HPDE6-E6E7 (cell line): ENCODE results near the gene STARD13.
A peak's percentile ranks its signal among the peaks of the same experiment; 100 is the strongest.

ENCODE experiments used
- DNase-seq: peaks from one replicate; pipeline ENCODE4 v3.0.0; 2011; ENCODE audit warnings: missing footprints; ENCODE audit errors: extremely low spot score

Gene STARD13

DNA sequence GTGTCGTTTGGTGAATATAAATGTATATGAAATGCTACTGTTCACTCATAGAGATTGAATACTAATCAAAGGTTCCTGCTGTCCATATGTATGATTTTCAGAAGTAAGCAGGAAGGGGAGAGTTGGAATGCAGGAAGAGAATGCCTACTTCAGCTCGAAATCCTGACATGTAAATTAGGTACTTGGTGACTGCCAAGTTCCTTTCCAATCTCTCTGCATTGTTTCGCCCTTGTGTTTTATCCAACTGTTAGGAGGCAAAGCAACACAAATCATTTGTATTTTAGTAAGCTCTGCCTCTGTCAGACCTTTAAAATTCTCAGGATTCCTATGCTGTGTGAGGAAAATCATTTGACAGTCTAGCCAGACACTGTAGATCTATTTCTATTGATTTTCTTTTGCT, 9.0 kb downstream of the STARD13 start:
- no peak for DNase-seq

DNA sequence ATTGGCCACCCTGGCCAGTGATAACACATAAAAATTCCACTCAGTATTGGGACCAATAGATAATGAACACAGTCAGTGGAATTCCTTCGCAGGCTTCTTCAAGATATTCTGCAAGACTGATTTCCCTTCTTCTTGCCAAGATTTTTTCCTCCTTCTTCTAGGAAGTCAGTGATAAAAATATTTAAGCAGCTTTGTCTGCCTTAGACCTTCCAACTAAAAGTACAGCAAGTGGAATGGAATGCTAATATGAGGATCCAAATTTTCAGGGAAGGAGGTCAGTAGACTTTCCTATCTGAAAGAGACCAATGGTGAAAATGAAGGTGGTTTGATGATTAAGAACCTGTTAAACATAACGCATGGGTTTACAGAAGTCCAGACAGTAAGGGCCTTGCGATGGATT, 9.6 kb downstream of the STARD13 start:
- no peak for DNase-seq

DNA sequence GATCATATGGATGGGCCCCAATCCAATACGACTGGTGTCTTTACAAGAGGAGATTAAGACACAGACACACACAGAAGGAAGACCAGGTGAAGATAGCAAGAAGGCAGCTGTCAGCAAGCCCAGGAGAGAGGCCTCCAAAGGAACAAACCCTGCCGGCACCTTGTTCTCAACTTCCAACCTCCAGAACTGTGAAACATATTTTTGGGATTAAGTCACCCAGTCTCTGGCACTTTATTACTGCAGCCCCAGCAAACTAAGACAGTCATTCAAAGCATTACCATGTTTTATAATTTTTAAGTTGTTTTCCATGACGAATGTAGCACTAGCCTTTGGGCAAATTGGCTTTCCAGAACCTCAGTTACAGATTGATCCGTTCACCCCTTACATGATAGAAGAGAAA, 11.3 kb downstream of the STARD13 start:
- no peak for DNase-seq

DNA sequence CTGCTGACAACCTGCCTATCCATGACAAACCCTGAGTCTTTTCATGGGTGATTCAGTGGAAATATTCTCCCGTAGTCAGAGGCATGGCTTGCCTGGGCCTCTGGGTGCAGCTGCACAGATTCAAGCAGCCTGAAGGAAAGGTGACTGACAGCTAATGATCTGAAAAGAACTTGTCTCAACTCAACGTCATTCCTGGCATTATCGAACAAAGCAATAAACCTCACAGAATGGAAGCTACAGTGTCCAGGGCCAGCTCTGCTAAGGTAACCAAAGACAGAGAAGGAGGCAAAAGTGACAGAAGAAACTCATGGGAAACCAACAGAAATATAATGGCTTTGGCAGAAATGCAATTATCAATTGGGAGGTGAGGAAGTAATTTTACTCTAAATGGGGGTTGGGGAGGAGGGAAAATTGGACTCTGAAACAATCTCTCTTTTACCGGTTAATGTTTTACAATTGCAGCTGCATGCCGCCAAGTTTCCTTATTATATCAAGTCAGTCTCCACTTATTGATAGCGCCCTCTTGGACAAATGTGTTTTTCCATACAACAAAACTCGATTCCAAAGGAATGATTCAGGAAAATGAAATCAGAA, 12.9 kb downstream of the STARD13 start:
- no peak for DNase-seq

DNA sequence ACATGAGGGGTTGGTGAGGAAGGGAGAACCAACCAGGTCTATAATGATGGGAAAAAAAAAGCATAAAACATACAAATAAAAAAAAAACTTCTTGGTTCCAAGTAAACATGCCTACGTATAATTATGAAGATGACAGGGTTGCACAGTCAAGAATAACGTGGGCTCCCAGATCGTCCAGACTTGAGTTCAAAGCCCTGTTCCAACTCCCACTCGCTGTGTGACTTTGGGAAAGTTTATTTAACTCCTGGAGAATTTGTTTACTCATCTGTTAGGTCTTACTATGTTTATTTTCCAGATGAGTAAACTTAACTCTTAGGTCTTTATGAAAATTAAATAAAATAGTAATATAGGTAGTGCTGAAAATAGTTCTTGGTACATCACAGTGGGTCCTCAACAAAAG, 13.8 kb downstream of the STARD13 start:
- DNase-seq: no peak

DNA sequence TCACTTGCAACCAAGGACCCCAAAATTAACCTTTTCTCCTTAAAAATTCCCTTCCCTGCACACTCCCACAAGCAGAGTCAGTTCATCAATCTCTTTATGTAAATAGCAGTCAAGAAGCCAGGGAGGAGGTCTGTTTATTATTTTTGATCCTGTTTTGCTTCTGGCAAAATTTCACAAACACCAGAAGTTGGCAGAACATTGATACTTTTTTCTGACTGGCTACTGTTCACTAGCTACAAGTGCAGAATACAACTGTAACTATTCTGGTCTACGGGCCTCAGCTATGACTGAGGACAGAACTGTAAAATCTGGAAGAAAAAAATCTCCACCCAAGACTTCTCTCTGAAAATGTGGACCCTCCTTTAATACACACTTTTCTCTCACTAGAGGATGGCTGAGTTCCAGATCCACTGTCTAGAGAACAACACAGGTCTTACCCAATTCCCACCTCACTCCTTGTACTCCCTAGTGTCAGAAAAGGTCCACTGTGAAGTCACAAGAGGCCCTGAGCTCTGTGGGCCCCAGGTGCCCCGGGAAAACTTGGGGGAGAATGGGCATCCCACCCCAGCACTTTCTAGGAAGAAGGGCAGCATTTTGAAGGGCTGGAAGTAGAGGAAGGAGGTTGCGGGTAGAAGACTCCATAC, 14.5 kb downstream of the STARD13 start:
- DNase-seq: no peak

DNA sequence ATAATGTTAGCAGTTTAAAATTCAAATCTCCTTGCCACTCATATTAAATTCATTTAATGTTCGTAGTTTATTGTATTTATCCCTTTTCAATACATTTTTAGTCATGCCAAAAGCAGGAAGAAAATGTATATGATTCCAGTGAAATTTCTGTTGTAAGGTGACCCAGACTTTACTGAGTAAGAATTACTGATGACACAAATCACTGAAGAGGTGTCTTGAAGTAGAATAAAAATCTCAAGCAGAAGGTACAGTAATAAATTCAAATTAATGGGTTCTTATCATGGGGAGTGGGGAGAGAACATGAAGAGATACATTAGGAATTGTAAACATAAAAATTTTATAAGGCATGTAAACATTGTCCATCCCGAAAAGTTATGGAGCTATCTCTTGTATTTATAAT, 19.9 kb downstream of the STARD13 start:
- DNase-seq: no peak

DNA sequence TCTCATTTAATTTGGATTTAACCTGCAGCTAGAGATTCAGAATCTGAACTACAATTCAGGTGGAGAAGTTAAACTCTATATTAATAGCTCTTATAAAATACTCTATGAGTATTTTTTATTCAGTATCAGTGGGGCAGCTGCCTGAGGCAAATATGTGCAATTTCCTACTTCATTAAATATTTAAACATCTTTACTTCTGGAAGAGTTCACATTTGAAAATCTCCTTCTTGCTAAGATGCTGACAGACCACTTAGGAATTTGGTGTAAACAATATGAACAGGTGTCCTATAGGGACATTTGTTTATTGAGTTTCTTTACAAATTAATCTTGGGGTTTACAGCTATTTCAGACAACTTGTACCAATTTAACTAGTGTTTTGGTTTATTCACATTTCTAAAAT, 20.4 kb downstream of the STARD13 start:
- no peak for DNase-seq

DNA sequence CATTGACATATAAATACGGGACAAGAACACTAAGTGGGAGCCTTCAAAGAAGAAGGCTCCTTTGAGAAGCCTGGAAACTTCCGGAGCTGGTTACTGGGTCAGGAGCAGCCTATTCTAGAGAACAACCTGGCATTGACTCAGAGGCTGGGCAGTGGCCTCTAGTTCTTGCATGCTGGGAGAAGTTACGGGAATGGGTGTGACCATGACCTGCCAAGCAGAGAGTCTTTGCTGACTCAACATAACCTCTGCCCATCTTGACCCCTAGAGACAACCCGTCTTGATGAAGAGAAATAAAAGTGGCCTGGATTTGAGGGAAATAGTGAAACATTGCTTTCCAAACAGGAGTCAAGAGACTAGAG, 21.0 kb downstream of the STARD13 start:
- no peak for DNase-seq

DNA sequence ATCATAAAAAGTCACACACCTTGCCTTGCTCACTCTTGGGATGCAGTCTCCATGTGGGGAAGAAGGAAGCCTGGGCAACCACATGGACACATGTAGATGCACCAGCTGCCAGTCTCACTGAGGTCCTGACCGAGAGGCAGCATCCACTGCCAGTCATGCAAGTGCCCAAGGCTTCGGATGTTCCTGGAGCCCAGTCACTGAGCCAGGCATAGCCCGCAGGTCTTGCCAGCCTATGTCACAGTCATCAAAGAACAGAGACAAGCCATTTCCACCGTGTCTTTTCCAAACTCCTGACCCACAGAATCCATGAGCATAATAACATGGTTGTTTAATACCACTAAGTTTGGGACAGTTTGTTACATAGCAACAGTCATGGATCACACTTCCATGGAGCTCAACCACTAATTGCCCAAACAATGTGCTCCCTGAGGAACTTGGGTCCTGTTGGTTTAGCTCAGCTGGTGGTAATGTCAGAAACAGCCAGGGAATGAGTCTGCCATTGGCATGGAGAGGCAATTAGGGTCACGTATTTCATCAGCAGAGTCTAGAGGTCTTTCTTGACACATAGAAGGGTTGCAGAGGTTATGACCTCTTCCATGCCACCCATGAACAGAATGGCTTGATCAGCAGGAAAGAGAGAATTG, 21.5 kb downstream of the STARD13 start:
- DNase-seq: no peak

DNA sequence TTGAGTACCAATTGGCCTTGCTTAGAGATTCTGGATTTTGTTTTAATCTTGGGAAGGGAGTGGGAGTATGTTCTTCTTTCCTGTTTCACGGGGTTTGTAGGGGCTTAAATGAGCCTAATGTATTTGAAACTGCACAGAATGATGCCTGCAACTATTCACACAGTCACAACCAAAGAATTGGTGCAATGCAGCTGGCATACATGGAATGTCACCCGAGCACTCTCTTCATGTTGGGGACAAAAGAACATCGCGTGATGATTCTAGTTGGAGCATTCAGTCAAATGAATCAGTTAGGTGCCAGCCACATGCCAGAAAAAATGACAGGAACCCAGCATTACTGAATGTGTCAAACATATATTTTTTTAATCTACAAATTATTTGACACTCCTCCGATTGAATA, 22.1 kb downstream of the STARD13 start:
- no peak for DNase-seq

DNA sequence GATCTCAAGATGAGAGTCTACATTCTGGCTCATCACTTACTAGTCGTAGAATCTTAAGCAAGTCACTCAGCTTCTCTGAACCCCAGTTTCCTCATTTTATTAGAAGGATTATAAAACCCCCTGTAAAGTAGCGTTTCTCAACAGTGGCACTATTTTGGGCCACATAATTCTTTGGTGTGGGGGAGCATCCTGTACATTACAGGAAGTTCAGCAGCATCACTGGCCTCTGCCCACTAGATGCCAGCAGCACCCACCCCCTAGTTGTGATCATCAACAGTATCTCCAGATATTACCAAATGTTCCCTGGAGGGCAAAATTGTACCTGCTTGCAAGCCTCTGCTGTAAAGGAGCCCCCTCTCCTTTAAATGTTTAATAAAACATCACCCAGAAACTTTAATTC, 22.6 kb downstream of the STARD13 start:
- no peak for DNase-seq

DNA sequence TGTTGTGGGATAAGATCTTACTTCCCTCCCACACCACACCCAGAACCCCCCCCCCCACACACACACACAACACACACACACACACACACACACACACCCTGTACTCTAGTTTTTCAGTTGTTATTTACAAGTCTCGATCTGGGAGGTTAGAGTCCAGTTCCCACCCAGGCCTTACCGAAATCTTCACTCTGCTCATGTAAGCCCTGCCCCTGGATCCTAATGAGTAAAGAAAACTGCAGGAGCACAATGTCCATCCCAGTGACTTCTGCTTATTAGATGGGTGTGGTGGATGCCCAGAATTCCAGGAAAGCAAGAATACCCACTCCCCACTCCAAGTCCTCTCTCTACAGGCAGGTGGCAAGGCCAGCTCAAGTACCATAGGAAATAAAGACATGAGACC, 23.0 kb downstream of the STARD13 start:
- no peak for DNase-seq

DNA sequence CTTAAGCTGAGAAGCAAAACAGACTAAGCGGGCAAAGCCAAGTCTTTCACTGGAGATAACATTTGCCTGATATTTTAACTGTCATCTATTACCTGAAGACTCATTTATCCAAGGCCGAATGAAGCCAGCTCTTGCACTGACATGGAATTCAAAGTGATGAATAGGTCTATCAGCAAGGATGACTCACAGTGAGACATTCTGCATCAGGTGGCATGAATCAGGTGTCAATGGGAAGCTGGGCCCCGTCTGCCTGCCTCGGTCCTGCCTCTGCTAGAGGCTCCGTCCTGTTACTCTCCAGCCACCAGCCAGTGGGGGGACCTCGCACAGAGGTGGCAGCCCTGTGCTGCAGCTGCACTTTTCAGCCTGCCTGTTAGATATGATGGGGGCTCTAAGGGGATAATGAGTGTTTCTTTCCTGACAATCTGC, 23.5 kb downstream of the STARD13 start:
- peak; percentile 56 for DNase-seq

DNA sequence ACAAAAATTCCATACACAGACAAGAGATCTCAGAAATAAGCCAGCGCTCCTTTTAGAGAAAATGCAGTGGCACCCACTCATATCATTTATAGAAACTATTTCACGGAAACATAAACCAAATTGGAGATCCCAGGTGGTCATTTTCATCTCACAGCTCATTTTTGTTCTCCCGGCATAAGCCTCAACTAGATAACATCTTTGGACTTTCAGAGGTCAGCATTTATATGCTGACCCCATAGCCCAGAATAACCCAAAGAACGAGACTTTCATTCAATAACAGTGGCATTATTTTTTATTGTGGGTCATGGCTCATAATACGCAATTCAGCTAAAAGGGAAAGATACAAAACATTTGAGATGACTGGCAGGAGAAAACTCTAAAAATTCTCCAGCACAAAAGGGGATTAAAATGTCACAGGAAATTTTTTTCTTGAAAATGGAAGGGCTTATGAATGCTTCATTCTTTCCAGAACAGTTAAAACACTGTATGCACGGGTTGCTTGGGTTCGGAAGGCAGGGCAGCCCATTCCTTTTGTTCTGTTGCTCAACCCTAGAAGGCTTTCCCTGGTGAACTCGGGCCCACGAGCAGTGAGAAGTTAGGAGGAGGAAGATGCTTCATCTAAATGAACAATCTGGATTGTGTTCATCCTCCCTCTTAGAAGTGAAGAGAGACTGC, 24.0 kb downstream of the STARD13 start:
- DNase-seq: no peak

DNA sequence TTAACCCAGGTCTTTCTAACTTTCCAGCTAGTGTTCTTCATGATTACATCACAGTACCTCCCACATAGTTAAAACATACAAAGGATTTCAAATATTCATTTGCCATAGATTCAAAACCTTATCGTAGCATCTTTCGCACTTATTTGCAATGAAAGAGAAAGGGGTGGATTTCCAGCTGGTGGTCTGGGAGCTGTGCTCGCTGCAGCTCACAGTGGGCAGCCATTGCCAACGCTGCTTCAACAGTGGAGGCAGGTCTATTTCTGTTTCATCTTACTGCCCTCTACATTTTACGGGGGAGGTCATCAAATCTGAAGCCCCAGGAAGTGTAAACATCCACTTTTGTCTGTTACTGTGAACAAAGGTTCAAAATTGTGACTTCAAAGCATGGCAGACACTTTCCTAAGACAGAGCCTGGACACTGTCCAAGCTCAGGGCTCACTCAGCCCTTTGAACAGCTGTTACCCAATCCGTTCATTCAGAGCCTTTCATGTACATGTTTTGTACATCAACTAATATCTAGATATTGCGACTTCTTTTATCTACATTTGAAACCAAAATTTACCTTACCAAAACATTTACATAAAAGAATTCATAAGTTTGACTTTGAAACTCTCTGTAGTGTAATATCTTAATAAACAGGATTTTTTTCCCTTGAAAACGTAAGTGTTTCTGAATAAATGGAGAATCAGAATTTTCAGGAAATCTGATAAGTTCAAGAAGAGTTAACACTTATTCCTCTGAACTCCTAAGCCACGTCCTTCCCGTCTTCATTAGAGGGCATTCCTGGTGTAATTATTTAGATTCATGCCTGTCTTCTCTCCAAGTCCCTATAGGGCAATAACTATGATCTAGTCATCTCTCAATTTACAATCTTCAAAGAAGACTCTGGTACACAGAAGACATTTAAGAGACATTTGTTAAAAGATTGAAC, 25.1 kb downstream of the STARD13 start:
- no peak for DNase-seq

DNA sequence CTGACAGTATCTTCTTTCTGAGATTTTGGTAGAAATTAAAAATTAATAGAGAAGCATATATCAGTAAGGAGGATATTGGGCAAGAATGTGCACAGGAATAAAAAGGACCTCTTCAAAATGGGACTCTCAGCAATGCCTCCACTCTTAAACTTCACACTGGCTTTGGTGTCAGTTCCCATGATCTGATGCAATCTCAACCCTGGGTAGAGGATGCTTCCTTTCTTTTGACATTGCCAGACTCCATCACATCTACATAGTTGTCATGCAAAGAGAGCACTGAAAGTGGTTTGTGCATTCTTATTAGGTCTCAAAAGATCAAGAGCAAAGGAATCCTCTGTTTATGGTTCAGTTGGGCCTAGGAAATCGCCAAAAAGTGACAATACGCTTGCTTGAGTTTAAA, 26.3 kb downstream of the STARD13 start:
- no peak for DNase-seq

DNA sequence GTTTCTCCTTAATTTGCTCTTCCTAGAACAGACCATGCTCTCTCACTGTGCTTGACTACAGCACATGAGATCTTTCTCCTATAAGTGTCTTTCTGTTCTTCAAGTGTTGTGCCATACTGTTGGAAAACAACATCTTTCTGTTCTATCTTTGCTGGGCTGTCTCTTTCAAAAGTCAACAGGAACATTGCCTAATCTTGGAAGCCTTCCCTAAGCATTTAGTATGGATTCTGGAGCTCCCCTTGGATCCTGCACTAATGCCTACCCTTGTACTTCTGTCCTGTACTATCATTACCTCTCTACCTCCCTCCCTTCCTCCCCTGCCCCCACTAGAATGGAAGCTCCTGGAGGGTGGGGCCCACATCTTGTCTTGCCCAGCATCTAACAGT, 26.8 kb downstream of the STARD13 start:
- no peak for DNase-seq

DNA sequence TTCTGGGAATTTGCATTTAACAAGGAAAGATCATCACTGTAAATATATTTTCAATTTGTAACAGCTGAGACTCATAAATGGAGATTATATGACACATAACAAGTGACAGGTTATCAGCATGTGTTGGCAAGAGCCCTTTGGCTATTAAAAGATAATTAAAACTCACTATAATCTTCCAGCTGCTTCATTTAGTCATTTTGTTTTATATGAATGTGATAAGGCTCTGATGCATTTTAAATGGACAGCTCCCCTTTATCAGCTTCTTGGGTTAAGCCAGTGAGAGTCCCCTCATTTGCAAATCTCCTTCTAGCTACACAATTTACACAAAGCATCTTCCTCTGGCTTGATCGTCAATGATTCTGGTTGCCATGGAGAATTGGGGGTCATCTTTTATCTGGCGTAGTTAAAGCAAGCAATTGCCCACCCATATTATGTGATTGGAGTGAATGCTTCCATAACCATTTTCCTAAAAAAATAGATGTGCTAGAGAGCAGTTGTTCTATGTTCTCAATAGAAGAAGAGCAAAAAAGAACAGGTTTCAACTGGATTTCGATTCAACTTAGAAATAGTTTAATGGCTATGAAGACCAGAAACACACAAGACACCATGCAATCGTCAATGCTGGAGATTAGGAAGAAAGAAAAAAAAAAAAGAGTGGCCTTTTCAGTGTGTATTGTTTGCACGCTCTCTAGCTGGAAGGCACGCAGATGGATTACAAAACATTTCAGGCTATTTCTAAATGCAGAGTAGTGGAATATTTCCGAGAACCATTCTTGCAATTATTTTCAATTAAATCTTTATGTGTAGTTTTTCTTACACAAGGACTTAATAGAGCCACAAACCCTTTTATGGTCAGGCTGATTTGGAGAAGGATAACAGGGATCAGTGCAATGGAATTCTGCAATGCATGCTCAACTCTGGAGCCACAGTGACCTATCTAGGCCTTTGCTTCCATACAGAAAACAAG, 27.4 kb downstream of the STARD13 start:
- DNase-seq: no peak

DNA sequence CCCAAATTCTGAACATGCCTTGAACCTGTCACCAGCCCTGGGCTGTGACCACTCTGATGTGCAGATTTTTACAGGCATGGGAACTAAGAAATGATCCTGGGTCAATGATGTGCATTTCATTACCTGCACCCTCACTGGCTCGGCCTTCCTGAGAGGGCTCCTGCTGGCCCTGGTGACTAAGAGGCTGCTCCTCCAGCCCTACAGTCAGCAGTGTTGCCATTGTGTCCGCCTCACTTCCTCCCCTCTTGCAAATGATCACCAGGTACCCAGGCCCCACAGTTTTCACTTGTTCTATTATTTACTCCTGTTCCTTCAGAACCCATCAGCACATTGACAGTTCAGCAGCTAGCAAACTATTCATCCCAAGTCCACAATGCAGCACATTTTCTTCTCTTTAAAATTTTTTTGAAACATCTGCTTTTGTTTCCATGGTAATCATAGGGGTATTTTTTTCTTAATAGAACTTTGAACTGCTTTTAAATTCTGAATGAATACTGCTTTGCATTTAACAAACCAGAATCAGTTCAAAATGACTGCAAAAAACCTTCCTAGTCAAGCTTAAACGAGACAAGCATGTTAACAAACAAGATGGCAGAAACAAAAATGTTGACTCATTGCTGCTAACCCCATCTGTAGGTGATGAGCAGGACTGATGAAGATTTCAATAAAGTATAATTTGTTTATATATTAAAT, 29.3 kb downstream of the STARD13 start:
- DNase-seq: no peak
